ENCODE results near the gene CLEC4G. TPM values are rescaled to one million over a fixed set of nuclear protein-coding genes. Genes with fewer than 3 reads are reported as not detected.
"Not testable (repeated sequence)": the region's sequence is repeated elsewhere in the genome, so short reads cannot be mapped to it uniquely, and the experiment has no call there.

The CLEC4G gene
- total RNA-seq, 2 experiments from 2014 or later: not detected

DNA sequence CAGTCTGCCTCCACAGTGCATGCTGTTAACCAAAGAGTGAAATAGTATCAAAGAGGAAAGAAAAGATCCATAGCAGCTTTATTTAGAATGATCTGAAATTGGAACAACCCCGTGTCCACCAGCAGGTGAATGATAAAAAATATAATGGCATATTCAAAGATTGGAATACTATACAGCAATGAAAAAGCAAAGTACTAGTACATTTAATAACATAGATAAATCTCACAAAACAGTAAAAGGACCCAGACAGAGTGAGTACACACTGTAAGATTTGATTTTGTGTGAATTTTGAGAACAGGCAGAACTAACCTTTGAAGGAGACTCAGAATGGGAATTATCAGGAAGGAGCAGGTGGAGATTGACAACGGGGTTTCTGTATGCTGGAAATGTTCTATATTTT, 16.3 kb upstream of the CLEC4G start:
- peaks cover 17% of the 10 kb centered on the region for H3K9me3 Mint-ChIP-seq
- CTCF ChIA-PET: interaction anchor here (0.8 to 1.3 kb wide), 3 partner anchors 9 to 68 kb away, joined by 3 to 6 read pairs (median 3); partner anchors contain the start of gene TRAPPC5
- H3K36me3 Mint-ChIP-seq (ENCODE audit: low read depth): peaks cover 8% of the 10 kb centered on the region
- DNase-seq (no peak), ATAC-seq (no peak)
- peaks cover 30% of the 10 kb centered on the region for H3K4me1 Mint-ChIP-seq (ENCODE audit: low read depth)
- intact Hi-C loops (cut with micrococcal nuclease): loop anchor here (10.0 kb wide), 1 partner anchor 47 kb away; no protein-coding TSS in a partner anchor
- H3K27ac Mint-ChIP-seq: no peak overlapping the region
- POLR2A ChIA-PET: interaction anchor here (0.6 to 0.9 kb wide), 3 partner anchors 9 to 33 kb away, joined by 3 to 4 read pairs (median 3); no protein-coding TSS in a partner anchor
- TF ChIP-seq, protein P1, sequence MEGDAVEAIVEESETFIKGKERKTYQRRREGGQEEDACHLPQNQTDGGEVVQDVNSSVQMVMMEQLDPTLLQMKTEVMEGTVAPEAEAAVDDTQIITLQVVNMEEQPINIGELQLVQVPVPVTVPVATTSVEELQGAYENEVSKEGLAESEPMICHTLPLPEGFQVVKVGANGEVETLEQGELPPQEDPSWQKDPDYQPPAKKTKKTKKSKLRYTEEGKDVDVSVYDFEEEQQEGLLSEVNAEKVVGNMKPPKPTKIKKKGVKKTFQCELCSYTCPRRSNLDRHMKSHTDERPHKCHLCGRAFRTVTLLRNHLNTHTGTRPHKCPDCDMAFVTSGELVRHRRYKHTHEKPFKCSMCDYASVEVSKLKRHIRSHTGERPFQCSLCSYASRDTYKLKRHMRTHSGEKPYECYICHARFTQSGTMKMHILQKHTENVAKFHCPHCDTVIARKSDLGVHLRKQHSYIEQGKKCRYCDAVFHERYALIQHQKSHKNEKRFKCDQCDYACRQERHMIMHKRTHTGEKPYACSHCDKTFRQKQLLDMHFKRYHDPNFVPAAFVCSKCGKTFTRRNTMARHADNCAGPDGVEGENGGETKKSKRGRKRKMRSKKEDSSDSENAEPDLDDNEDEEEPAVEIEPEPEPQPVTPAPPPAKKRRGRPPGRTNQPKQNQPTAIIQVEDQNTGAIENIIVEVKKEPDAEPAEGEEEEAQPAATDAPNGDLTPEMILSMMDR (IDR thresholded peaks at IDR 0.05): no peak
- H3K27me3 Mint-ChIP-seq: peaks cover 20% of the 10 kb centered on the region
- no peak overlapping the region for H3K4me3 Mint-ChIP-seq

DNA sequence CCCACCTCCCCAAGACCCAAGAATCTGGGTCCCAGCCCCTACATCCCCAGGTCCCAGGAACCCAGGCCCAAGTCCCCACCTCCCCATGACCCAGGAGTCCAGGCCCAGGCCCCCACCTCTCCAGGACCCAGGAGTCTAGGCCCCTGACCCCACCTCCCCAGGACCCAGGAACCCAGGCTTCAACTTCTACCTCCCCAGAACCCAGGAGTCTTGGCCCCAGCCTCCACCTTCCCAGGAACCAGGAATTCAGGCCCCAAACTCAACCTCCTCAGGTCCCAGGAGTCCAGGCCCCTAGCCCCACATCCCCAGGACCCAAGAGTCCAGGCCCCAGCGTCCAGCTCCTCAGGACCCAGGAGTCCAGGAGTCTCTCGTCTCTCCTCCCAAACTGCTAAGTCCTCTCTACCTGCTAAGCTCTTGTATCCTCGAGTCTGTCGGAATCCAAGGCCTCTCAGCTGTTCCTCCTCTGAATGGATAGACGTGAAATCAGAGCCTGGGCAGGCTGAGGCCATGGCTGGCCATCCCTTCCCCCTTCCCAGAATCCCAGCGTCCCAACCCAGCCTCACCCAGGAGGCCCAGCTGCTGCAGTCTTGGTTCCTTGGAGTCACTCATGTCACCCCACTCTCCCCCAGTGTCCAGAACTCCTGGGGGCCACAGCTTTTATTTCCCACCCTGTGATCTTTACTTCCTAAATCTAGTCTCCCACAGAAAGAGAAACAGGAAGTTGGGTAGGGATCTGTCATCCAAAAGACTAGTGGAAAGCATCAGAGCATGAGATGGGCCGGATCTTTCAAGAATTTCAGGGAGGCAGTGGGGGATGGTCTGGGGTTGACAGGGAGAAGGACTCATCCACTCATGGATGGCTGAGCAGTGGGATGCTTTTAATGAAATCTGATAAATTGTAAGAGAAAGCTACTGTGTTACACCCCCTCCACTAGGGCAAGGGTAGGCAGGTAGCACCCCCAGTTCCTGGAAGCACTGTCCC, 15.3 kb upstream of the CLEC4G start, which contains the start of gene CD209:
CD209 (minus strand) TSS at position 632 of the 982 bp plus-strand sequence; CDS start at position 609, 23 bp downstream.
- intact Hi-C loops (cut with micrococcal nuclease): loop anchor here (10.0 kb wide), 1 partner anchor 48 kb away; no protein-coding TSS in a partner anchor
- ATAC-seq (no peak), DNase-seq (no peak)
- peaks cover 15% of the 10 kb centered on the region for H3K9me3 Mint-ChIP-seq
- no peak within 1 kb of the TSS for H3K27ac Mint-ChIP-seq
- peaks cover 20% of the 10 kb centered on the region for H3K27me3 Mint-ChIP-seq
- TF ChIP-seq, protein P1 (IDR thresholded peaks at IDR 0.05): no peak
- POLR2A ChIA-PET: interaction anchor here (0.6 to 0.9 kb wide), 3 partner anchors 8 to 34 kb away, joined by 3 to 4 read pairs (median 3); no protein-coding TSS in a partner anchor
- peaks cover 27% of the 10 kb centered on the region for H3K4me1 Mint-ChIP-seq (ENCODE audit: low read depth)
- peaks cover 6% of the 10 kb centered on the region for H3K36me3 Mint-ChIP-seq (ENCODE audit: low read depth)
- H3K4me3 Mint-ChIP-seq: no peak within 1 kb of the TSS
- CTCF ChIA-PET: interaction anchor here (0.8 to 1.3 kb wide), 4 partner anchors 8 to 67 kb away, joined by 3 to 6 read pairs (median 3); partner anchors contain the start of gene TRAPPC5

DNA sequence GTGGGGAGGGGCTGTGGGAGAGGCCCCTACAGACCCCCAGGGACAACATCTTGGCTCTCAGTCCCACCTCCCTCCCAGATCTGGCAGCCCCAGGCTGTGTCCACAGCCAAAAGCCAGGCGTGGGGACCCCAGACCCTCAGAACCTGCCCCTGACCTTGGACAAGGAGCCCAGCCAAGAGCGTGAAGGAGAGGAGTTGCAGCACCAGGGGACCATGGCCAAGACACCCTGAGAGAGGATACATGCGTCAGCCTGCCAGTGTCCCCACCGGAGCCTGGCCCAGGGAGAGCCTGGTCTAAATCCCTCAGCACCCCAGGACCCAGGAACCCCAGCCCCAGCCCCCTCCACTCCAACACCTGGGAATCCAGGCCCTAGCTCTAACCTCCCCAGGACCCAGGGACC, 14.4 kb upstream of the CLEC4G start:
- H3K36me3 Mint-ChIP-seq (ENCODE audit: low read depth); CTCF ChIA-PET; DNase-seq; H3K4me3 Mint-ChIP-seq; POLR2A ChIA-PET; H3K27ac Mint-ChIP-seq; ATAC-seq: not testable (repeated sequence)
- intact Hi-C loops (cut with micrococcal nuclease): loop anchor here (10.0 kb wide), 1 partner anchor 48 kb away; no protein-coding TSS in a partner anchor
- Mint-ChIP-seq H3K27me3 (peaks cover 23% of the 10 kb centered on the region), H3K4me1 (ENCODE audit: low read depth) (peaks cover 25% of the 10 kb centered on the region), H3K9me3 (peaks cover 13% of the 10 kb centered on the region)

DNA sequence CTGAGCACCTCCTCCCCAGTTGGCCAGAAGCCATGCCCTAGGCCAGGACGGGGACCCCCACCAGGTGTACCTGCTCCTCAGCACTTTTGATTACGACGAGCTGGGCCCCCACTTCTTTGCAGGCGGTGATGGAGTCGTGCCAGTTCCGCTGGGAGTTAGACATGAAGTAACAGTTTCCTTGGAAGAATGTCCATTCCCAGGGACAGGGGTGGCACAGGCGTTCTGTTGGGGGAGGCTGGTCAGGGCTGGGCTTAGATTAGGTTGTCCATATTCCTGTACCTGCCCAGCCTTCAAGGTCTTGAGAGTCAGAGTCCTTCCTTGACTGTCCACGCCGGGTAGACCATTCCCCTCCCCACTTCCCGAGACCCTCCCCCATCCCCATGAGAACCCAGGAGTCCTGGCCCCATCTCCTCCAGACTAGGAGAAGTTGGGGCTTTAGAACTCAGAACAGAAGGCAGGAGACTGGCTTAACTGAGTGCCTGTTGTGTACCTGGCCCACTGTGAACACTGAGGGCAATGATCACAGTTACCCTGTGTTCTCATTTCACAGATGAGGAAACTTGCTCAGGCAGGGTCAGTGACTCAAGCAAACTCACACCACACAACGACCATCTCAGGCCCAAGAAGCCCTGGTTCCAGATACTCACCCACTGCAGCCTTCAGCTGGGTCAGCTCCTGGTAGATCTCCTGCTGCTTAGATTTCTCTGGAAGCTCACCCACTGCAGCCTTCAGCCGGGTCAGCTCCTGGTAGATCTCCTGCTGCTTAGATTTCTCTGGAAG, 13.2 kb upstream of the CLEC4G start:
- ChIA-PET CTCF (no interaction called here), POLR2A (no interaction called here)
- Mint-ChIP-seq H3K36me3 (ENCODE audit: low read depth) (peaks cover under 1% of the 10 kb centered on the region), H3K27ac (no peak overlapping the region), H3K27me3 (peaks cover 28% of the 10 kb centered on the region), H3K4me1 (ENCODE audit: low read depth) (peaks cover 13% of the 10 kb centered on the region), H3K4me3 (no peak overlapping the region), H3K9me3 (peaks cover 5% of the 10 kb centered on the region)
- DNase-seq: no peak
- intact Hi-C loops (cut with micrococcal nuclease): loop anchor here (10.0 kb wide), 1 partner anchor 50 kb away; no protein-coding TSS in a partner anchor
- TF ChIP-seq, protein P1 (IDR thresholded peaks at IDR 0.05): no peak
- ATAC-seq: no peak
